ENCODE data around the gene CTSD. TPM values are rescaled to one million over a fixed set of nuclear protein-coding genes. Genes with fewer than 3 reads are reported as not detected.

The CTSD gene
- total and polyA plus RNA-seq, 2 experiments from 2014 or later, result 67.1 to 251 TPM

- TF ChIP-seq ZNF462 (CRISPR knock-in tag; IDR thresholded peaks at IDR 0.05) (no peak), POLR2AphosphoS5 (IDR thresholded peaks at IDR 0.05; ENCODE audit: low read depth) (no peak), ZNF114 (CRISPR knock-in tag; IDR thresholded peaks at IDR 0.05) (no peak)
- TF ChIP-seq, protein P1, sequence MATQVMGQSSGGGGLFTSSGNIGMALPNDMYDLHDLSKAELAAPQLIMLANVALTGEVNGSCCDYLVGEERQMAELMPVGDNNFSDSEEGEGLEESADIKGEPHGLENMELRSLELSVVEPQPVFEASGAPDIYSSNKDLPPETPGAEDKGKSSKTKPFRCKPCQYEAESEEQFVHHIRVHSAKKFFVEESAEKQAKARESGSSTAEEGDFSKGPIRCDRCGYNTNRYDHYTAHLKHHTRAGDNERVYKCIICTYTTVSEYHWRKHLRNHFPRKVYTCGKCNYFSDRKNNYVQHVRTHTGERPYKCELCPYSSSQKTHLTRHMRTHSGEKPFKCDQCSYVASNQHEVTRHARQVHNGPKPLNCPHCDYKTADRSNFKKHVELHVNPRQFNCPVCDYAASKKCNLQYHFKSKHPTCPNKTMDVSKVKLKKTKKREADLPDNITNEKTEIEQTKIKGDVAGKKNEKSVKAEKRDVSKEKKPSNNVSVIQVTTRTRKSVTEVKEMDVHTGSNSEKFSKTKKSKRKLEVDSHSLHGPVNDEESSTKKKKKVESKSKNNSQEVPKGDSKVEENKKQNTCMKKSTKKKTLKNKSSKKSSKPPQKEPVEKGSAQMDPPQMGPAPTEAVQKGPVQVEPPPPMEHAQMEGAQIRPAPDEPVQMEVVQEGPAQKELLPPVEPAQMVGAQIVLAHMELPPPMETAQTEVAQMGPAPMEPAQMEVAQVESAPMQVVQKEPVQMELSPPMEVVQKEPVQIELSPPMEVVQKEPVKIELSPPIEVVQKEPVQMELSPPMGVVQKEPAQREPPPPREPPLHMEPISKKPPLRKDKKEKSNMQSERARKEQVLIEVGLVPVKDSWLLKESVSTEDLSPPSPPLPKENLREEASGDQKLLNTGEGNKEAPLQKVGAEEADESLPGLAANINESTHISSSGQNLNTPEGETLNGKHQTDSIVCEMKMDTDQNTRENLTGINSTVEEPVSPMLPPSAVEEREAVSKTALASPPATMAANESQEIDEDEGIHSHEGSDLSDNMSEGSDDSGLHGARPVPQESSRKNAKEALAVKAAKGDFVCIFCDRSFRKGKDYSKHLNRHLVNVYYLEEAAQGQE (IDR thresholded peaks at IDR 0.05; ENCODE audit: unreplicated experiment), result no peak
Observed at GRCh38 chr11:1772270-1773130, 8.8 kb upstream of the CTSD start (continued).

All from GM23338 (cell line).